HepG2 (cell line): ENCODE results near the gene PDLIM7. TPM values are rescaled to one million over a fixed set of nuclear protein-coding genes. Genes with fewer than 3 reads are reported as not detected.
A peak's percentile ranks its signal among the peaks of the same experiment; 100 is the strongest.

Experiments
- BCLAF1 ChIP-seq: fragments of 450-650 bp; IDR thresholded peaks from 2 replicates; pipeline ENCODE4 v1.6.1; 2017; ENCODE audit warnings: mild to moderate bottlenecking
- EP300 ChIP-seq, 3 experiments: sonication (generic) in 1 of 3; formaldehyde crosslinking in 1 of 3; IDR thresholded peaks; 2 replicates each; pipeline versions ENCODE4 v1.5.1 to v1.6.1; 2011 to 2020; ENCODE audit warnings: low read depth in 2 of 3, low read length in 2 of 3, borderline replicate concordance in 1 of 3, improper control_type of control experiment in 1 of 3, mild to moderate bottlenecking in 1 of 3, missing genetic modification reagents in 1 of 3, moderate library complexity in 1 of 3
- HOXA9 ChIP-seq: sonication (generic); formaldehyde crosslinking; IDR thresholded peaks from 2 replicates; pipeline ENCODE4 v1.8.1; 2022; ENCODE audit warnings: missing genetic modification reagents, mild to moderate bottlenecking, moderate library complexity, borderline replicate concordance
- MAF1 ChIP-seq: sonication (generic); formaldehyde crosslinking; IDR thresholded peaks from 2 replicates; pipeline ENCODE4 v1.5.0; 2020; ENCODE audit warnings: missing genetic modification reagents, borderline replicate concordance
- NCOA5 ChIP-seq: sonication (generic); formaldehyde crosslinking; IDR thresholded peaks from 2 replicates; pipeline ENCODE4 v1.4.0; 2020; ENCODE audit warnings: missing genetic modification reagents
- SIX4 ChIP-seq: sonication (generic); formaldehyde crosslinking; IDR thresholded peaks from 2 replicates; pipeline ENCODE4 v1.4.0; 2020; ENCODE audit warnings: missing genetic modification reagents
- SNRNP70 ChIP-seq: fragments of 200-400 bp; formaldehyde crosslinking; IDR thresholded peaks from 2 replicates; pipeline ENCODE4 v1.6.1; 2017; ENCODE audit warnings: mild to moderate bottlenecking, low read depth, low read length, moderate library complexity
- SOX5 ChIP-seq: IDR thresholded peaks from 2 replicates; pipeline ENCODE4 v1.6.1; 2016; ENCODE audit warnings: borderline replicate concordance
- TFDP1 ChIP-seq: IDR thresholded peaks from 2 replicates; pipeline ENCODE4 v1.6.1; 2016; ENCODE audit warnings: missing compliant biosample characterization, missing genetic modification reagents, borderline replicate concordance
- ZFP91 ChIP-seq: sonication (generic); formaldehyde crosslinking; IDR thresholded peaks from 2 replicates; pipeline ENCODE4 v1.9.0; 2022; ENCODE audit warnings: missing genetic modification reagents, mild to moderate bottlenecking, borderline replicate concordance
- ZKSCAN1 ChIP-seq: fragments of 150-350 bp; IDR thresholded peaks from 2 replicates; pipeline ENCODE4 v1.6.1; 2014; ENCODE audit warnings: low read length
- ZNF207 ChIP-seq: fragments of 450-650 bp; IDR thresholded peaks from 2 replicates; pipeline ENCODE4 v1.6.1; 2016; ENCODE audit warnings: antibody characterized with exemption, borderline replicate concordance
- ZNF263 ChIP-seq: sonication (generic); formaldehyde crosslinking; IDR thresholded peaks from 2 replicates; pipeline ENCODE4 v1.4.0; 2020; ENCODE audit warnings: missing genetic modification reagents
- ZNF331 ChIP-seq: sonication (generic); formaldehyde crosslinking; IDR thresholded peaks from 2 replicates; pipeline ENCODE4 v1.4.0; 2020; ENCODE audit warnings: missing genetic modification reagents
- ZNF34 ChIP-seq: sonication (generic); formaldehyde crosslinking; IDR thresholded peaks from 2 replicates; pipeline ENCODE4 v1.4.0; 2020; ENCODE audit warnings: mild to moderate bottlenecking, missing genetic modification reagents, borderline replicate concordance
- ZNF343 ChIP-seq: sonication (generic); formaldehyde crosslinking; IDR thresholded peaks from 2 replicates; pipeline ENCODE4 v1.4.0; 2020; ENCODE audit warnings: mild to moderate bottlenecking, missing genetic modification reagents
- ZNF720 ChIP-seq: sonication (generic); formaldehyde crosslinking; IDR thresholded peaks from 2 replicates; pipeline ENCODE4 v1.4.0; 2020; ENCODE audit warnings: missing genetic modification reagents
- ZNF761 ChIP-seq: sonication (generic); formaldehyde crosslinking; conservative IDR thresholded peaks from 2 replicates; pipeline ENCODE4 v1.4.0; 2020; ENCODE audit warnings: mild to moderate bottlenecking, missing genetic modification reagents
- polyA plus RNA-seq, 8 experiments: library from polyadenylated mRNA; depleted of rRNA in 3 of 8; stranded (reverse) in 7 of 8; unstranded in 1 of 8; fragments of >200 nt; fragmentation: Illumina TruSeq in 4 of 8; extraction: Trizol in 4 of 8; gene quantifications; 2 replicates each; pipeline versions ENCODE4 v1.2.1 to v1.2.3, GENCODE V29; 2011 to 2016; ENCODE audit warnings: low read depth in 4 of 8, missing spikeins in 1 of 8, mixed read lengths in 1 of 8; ENCODE audit not compliant: insufficient read depth in 1 of 8
- total RNA-seq, 5 experiments: library from RNA; depleted of rRNA; stranded (reverse); fragments of >200 nt; fragmentation: Illumina TruSeq; extraction: Trizol; gene quantifications; 2 replicates each; pipeline ENCODE4 v1.2.3, GENCODE V29; 2016; ENCODE audit warnings: low read depth in 1 of 5

The PDLIM7 gene
- total and polyA plus RNA-seq, 2 of the 13 experiments (the other 11 are each of a cell fraction or from before 2014, with no cell fraction given) = 21.1 to 31.3 TPM

- TF ChIP-seq EP300 (IDR thresholded peaks at IDR 0.05; ENCODE audit: low read depth in 2 of 2, low read length in 2 of 2) = no peak
- no peak for TF ChIP-seq EP300 (CRISPR knock-in tag; IDR thresholded peaks at IDR 0.05; ENCODE audit: borderline replicate concordance)
- peak; percentile 85; the same call in 1 of the 2 replicates for TF ChIP-seq TFDP1 (CRISPR knock-in tag)
- no peak for TF ChIP-seq ZNF720 (CRISPR knock-in tag)
- no peak for TF ChIP-seq ZNF263 (CRISPR knock-in tag)
- TF ChIP-seq ZFP91 (CRISPR knock-in tag) = 0 out of 2 replicates have a peak, but pooled peaks have one; percentile 83
- TF ChIP-seq ZKSCAN1 = no peak
- peak; percentile 87 for TF ChIP-seq ZNF331 (CRISPR knock-in tag)
- no peak for TF ChIP-seq ZNF761
- TF ChIP-seq SNRNP70 = no peak
- no peak for TF ChIP-seq BCLAF1
- TF ChIP-seq ZNF34 (CRISPR knock-in tag) = peak; percentile 63; the same call in 1 of the 2 replicates
- TF ChIP-seq ZNF207 = no peak
- no peak for TF ChIP-seq ZNF343 (CRISPR knock-in tag)
- TF ChIP-seq SIX4 = no peak; the same call in 1 of the 2 replicates
- peak; percentile 25; the same call in 1 of the 2 replicates for TF ChIP-seq SOX5 (CRISPR knock-in tag)
- peak; percentile 33; the same call in 1 of the 2 replicates for TF ChIP-seq MAF1 (CRISPR knock-in tag)
- TF ChIP-seq NCOA5 (CRISPR knock-in tag) = no peak
- TF ChIP-seq HOXA9 (CRISPR knock-in tag) = peak; percentile 78; the same call in 1 of the 2 replicates
Measured at GRCh38 chr5:177455036-177455660, 42.3 kb downstream of the PDLIM7 start (continued).
